HepG2 (cell line): Measurements from ENCODE around the gene CADPS2. TPM values are rescaled to one million over a fixed set of nuclear protein-coding genes. Genes with fewer than 3 reads are reported as not detected.

Experiments used
- ATAC-seq: fragments of 200-7000 bp; cut with Tn5 transposase; 3 replicates; pipeline ENCODE4 v1.9.1; 2020; ENCODE audit warnings: mild to moderate bottlenecking, moderate library complexity
- BruUV-seq: library from RNA; stranded (reverse); fragments of 400-500 nt; replicated peaks from 2 replicates; lab custom pipeline; 2021; lab: Mats Ljungman, UMichigan
- CTCF ChIA-PET: fragments of 300-600 bp; formaldehyde crosslinking; extraction: SDS; loops from one replicate; lab custom pipeline; 2021; ENCODE audit warnings: low total read pairs, inconsistent platforms, low intra/inter-chr PET ratio; lab: Yijun Ruan, JAX
- POLR2A ChIA-PET: fragments of 350-600 bp; sonication (Branson Sonifier 250); formaldehyde crosslinking; loops from one replicate; lab custom pipeline; 2020; ENCODE audit warnings: antibody characterized with exemption, inconsistent platforms; lab: Yijun Ruan, JAX
- DNase-seq: peaks from one replicate; pipeline ENCODE4 v3.0.0-alpha.2; 2015; ENCODE audit warnings: low spot score
- FAIRE-seq: peaks from 3 replicates; lab custom pipeline; 2011; peaks lifted over from hg19 to GRCh38; lab: Jason Lieb, UNC
- H2AFZ ChIP-seq: one replicate; pipeline ENCODE4 v1.6.1; 2011; ENCODE audit warnings: low read length, inconsistent platforms
- H3K27ac ChIP-seq: fragments of 300-600 bp; 3 replicates; pipeline ENCODE4 v1.8.0; 2011; ENCODE audit warnings: mixed run types, mild to moderate bottlenecking, mixed read lengths, low read length, inconsistent platforms; ENCODE audit not compliant: insufficient read depth; ENCODE audit errors: extremely low read length
- H3K27me3 ChIP-seq, 2 experiments: fragments of 200-600 bp in 1 of 2; 2 replicates in 1 of 2; 3 replicates in 1 of 2; pipeline versions ENCODE4 v1.6.0 to v1.8.0; 2011; ENCODE audit warnings: low read length in 2 of 2, mild to moderate bottlenecking in 2 of 2, moderate library complexity in 2 of 2, inconsistent platforms in 1 of 2; ENCODE audit not compliant: insufficient read depth in 2 of 2, control insufficient read depth in 1 of 2
- H3K36me3 ChIP-seq, 2 experiments: fragments of 200-600 bp in 1 of 2; replicated peaks in 1 of 2; 2 replicates in 1 of 2; 3 replicates in 1 of 2; pipeline versions ENCODE4 v1.5.1 to v1.8.0; 2011; ENCODE audit warnings: low read length in 2 of 2, inconsistent platforms in 1 of 2; ENCODE audit not compliant: insufficient read depth in 2 of 2, control insufficient read depth in 1 of 2
- H3K4me1 ChIP-seq: 2 replicates; pipeline ENCODE4 v1.5.1; 2012; ENCODE audit warnings: low read length, inconsistent platforms; ENCODE audit not compliant: insufficient read depth
- H3K4me2 ChIP-seq: 2 replicates; pipeline ENCODE4 v1.6.0; 2011; ENCODE audit warnings: low read depth, low read length, inconsistent platforms
- H3K4me3 ChIP-seq, 3 experiments: fragments of 200-600 bp in 1 of 3; sonication (generic), shearing (Covaris generic) in 1 of 3; replicated peaks in 1 of 3; 2 replicates each; pipeline ENCODE4 v1.5.1; 2011 to 2016; ENCODE audit warnings: low read length in 3 of 3, inconsistent platforms in 2 of 3, low read depth in 2 of 3, mild to moderate bottlenecking in 2 of 3, control low read depth in 1 of 3, mixed read lengths in 1 of 3; ENCODE audit not compliant: insufficient read depth in 1 of 3
- H3K79me2 ChIP-seq: one replicate; pipeline ENCODE4 v1.6.1; 2011; ENCODE audit warnings: low read length, inconsistent platforms; ENCODE audit not compliant: insufficient read depth
- H3K9ac ChIP-seq: 2 replicates; pipeline ENCODE4 v1.6.0; 2011; ENCODE audit warnings: mild to moderate bottlenecking, low read depth, low read length, inconsistent platforms; ENCODE audit not compliant: insufficient read depth
- H3K9me3 ChIP-seq: 2 replicates; pipeline ENCODE4 v1.5.1; 2012; ENCODE audit warnings: mild to moderate bottlenecking, low read length
- H4K20me1 ChIP-seq: 2 replicates; pipeline ENCODE4 v1.6.0; 2011; ENCODE audit warnings: inconsistent platforms, mild to moderate bottlenecking, low read length, moderate library complexity; ENCODE audit not compliant: insufficient read depth
- AKAP8 ChIP-seq: sonication (generic); formaldehyde crosslinking; IDR thresholded peaks from 2 replicates; pipeline ENCODE4 v1.5.1; 2020; ENCODE audit warnings: mild to moderate bottlenecking, missing genetic modification reagents
- ATF1 ChIP-seq: IDR thresholded peaks from 2 replicates; pipeline ENCODE4 v1.6.1; 2016; ENCODE audit warnings: mild to moderate bottlenecking, control low read depth
- DRAP1 ChIP-seq: IDR thresholded peaks from 2 replicates; pipeline ENCODE4 v1.6.1; 2016; ENCODE audit warnings: missing genetic modification reagents, missing compliant biosample characterization
- HOMEZ ChIP-seq: IDR thresholded peaks from 2 replicates; pipeline ENCODE4 v1.6.1; 2016; ENCODE audit warnings: low read depth
- JUN ChIP-seq: sonication (generic); formaldehyde crosslinking; IDR thresholded peaks from 2 replicates; pipeline ENCODE4 v1.4.0; 2020; ENCODE audit warnings: mild to moderate bottlenecking, missing genetic modification reagents
- RAD21 ChIP-seq: fragments of 450-650 bp; formaldehyde crosslinking; IDR thresholded peaks from 2 replicates; pipeline ENCODE4 v1.5.0; 2020; ENCODE audit warnings: mild to moderate bottlenecking
- TEAD2 ChIP-seq: sonication (generic); formaldehyde crosslinking; IDR thresholded peaks from 2 replicates; pipeline ENCODE4 v1.9.0; 2021; ENCODE audit warnings: missing genetic modification reagents
- ZBTB20 ChIP-seq: sonication (generic); formaldehyde crosslinking; IDR thresholded peaks from 2 replicates; pipeline ENCODE4 v1.8.1; 2023; ENCODE audit warnings: missing genetic modification reagents, low read depth, mild to moderate bottlenecking, borderline replicate concordance
- ZBTB44 ChIP-seq: sonication (generic); formaldehyde crosslinking; IDR thresholded peaks from 2 replicates; pipeline ENCODE4 v1.4.0; 2020; ENCODE audit warnings: missing genetic modification reagents
- ZFP36 ChIP-seq: fragments of 150-350 bp; IDR thresholded peaks from 2 replicates; pipeline ENCODE4 v1.6.1; 2018; ENCODE audit warnings: borderline replicate concordance, low read length, low read depth; ENCODE audit not compliant: partially characterized antibody
- ZNF276 ChIP-seq: sonication (generic); formaldehyde crosslinking; IDR thresholded peaks from 2 replicates; pipeline ENCODE4 v1.4.0; 2020; ENCODE audit warnings: mild to moderate bottlenecking, low read depth, missing genetic modification reagents
- ZNF331 ChIP-seq: sonication (generic); formaldehyde crosslinking; IDR thresholded peaks from 2 replicates; pipeline ENCODE4 v1.4.0; 2020; ENCODE audit warnings: missing genetic modification reagents
- ZNF768 ChIP-seq: sonication (generic); formaldehyde crosslinking; IDR thresholded peaks from 2 replicates; pipeline ENCODE4 v1.4.0; 2020; ENCODE audit warnings: missing genetic modification reagents
- ZNF790 ChIP-seq: sonication (generic); formaldehyde crosslinking; IDR thresholded peaks from 2 replicates; pipeline ENCODE4 v1.8.0; 2022; ENCODE audit warnings: missing genetic modification reagents, mild to moderate bottlenecking, borderline replicate concordance
- WGBS: methylation state at CpG from one replicate; pipeline ENCODE4 v1.1.6; 2017; ENCODE audit warnings: low lambda C conversion rate; 5-methylcytosine and 5-hydroxymethylcytosine counted together
- in situ Hi-C: cut with HindIII; loops from 2 replicates; pipeline ENCODE4 v1.10.0; 2017; ENCODE audit warnings: low pct_unique_long_range_greater_than_20kb; ENCODE audit not compliant: extremely low pct_ligation_motif_present
- intact Hi-C: fragments of 100-400 bp; cut with micrococcal nuclease; formaldehyde crosslinking; loops from one replicate; pipeline ENCODE4 v1.10.0; 2022; ENCODE audit not compliant: unreplicated experiment
- polyA plus RNA-seq, 8 experiments: library from polyadenylated mRNA; depleted of rRNA in 3 of 8; stranded (reverse) in 7 of 8; unstranded in 1 of 8; fragments of >200 nt; fragmentation: Illumina TruSeq in 4 of 8; extraction: Trizol in 4 of 8; gene quantifications; 2 replicates each; pipeline versions ENCODE4 v1.2.1 to v1.2.3, GENCODE V29; 2011 to 2016; ENCODE audit warnings: low read depth in 4 of 8, missing spikeins in 1 of 8, mixed read lengths in 1 of 8; ENCODE audit not compliant: insufficient read depth in 1 of 8
- total RNA-seq, 5 experiments: library from RNA; depleted of rRNA; stranded (reverse); fragments of >200 nt; fragmentation: Illumina TruSeq; extraction: Trizol; gene quantifications; 2 replicates each; pipeline ENCODE4 v1.2.3, GENCODE V29; 2016; ENCODE audit warnings: low read depth in 1 of 5

Gene CADPS2
- total and polyA plus RNA-seq, 2 of the 13 experiments (the other 11 are each of a cell fraction or from before 2014, with no cell fraction given): 17.6 to 43.8 TPM

- 95% methylated on average over 2 of the region's 2 CpGs for WGBS
Observed at GRCh38 chr7:122602800-122603199, 283.5 kb downstream of the CADPS2 start.

More at GRCh38 chr7:122602800-122603199, 283.5 kb downstream of the CADPS2 start:
- H3K36me3 ChIP-seq: 0 out of 5 replicates have a peak, but pooled peaks cover 0 to 3% of the 10 kb centered on the region in 2 experiments
- H3K9me3 ChIP-seq: no peaks in the 10 kb centered on the region
- CTCF ChIA-PET: no interaction called here
- no peak for TF ChIP-seq DRAP1 (CRISPR knock-in tag)
- no peak for TF ChIP-seq RAD21 (CRISPR knock-in tag)
- no peak for TF ChIP-seq ZNF331
- no peak for TF ChIP-seq ZNF768 (CRISPR knock-in tag)
- no peak for TF ChIP-seq ZBTB44 (CRISPR knock-in tag)
- no peak for TF ChIP-seq AKAP8 (CRISPR knock-in tag)
- no peak for TF ChIP-seq JUN (CRISPR knock-in tag)
- TF ChIP-seq TEAD2: no peak
- TF ChIP-seq ZNF276 (CRISPR knock-in tag): no peak
- no peak for TF ChIP-seq ATF1 (CRISPR knock-in tag)
- TF ChIP-seq ZBTB20 (CRISPR knock-in tag): no peak
- TF ChIP-seq HOMEZ (CRISPR knock-in tag): no peak
- no peak for TF ChIP-seq ZFP36
- no peak for TF ChIP-seq ZNF790 (CRISPR knock-in tag)
- TF ChIP-seq, all 625 proteins: peak for 0
- POLR2A ChIA-PET: no interaction called here
- DNase-seq (no peak), FAIRE-seq (no peak), ATAC-seq (no peak)
- Histone ChIP-seq H3K27me3 (no peaks in the 10 kb centered on the region), H3K4me2 (no peak overlapping the region), H3K4me1 (peaks cover 12% of the 10 kb centered on the region), H2AFZ (no peak overlapping the region), H3K4me3 (no peak overlapping the region), H3K27ac (no peak overlapping the region), H3K79me2 (no peaks in the 10 kb centered on the region), H3K9ac (no peak overlapping the region), H4K20me1 (no peaks in the 10 kb centered on the region)
- in situ Hi-C loops (no loop called here), intact Hi-C loops (no loop called here)
- no TSS peak for BruUV-seq
